Left lung (tissue), 10 donors: ENCODE measurements around the gene MAP2K6. TPM values are rescaled to one million over a fixed set of nuclear protein-coding genes. Genes with fewer than 3 reads are reported as not detected.

Source experiments
- ATAC-seq: fragments of 200-7000 bp; cut with Tn5 transposase; one replicate; pipeline ENCODE4 v1.9.1; 2020; ENCODE audit warnings: moderate library complexity
- DNase-seq, 4 donors: peaks; one replicate each; pipeline ENCODE4 v3.0.0-alpha.2; 2013 to 2020
- H3K27ac ChIP-seq, 2 donors: fragments of 200-600 bp; sonication (generic) in 1 of 2; one replicate each; pipeline versions ENCODE4 v1.5.0 to v1.8.0; 2020 to 2021
- H3K27me3 ChIP-seq, 2 donors: fragments of 200-600 bp; sonication (generic) in 1 of 2; one replicate each; pipeline versions ENCODE4 v1.5.0 to v1.8.0; 2020 to 2021
- H3K36me3 ChIP-seq, 2 donors: fragments of 200-600 bp; sonication (generic) in 1 of 2; one replicate each; pipeline versions ENCODE4 v1.5.0 to v1.8.0; 2020 to 2021
- H3K4me1 ChIP-seq, 2 donors: fragments of 200-600 bp; one replicate each; pipeline ENCODE4 v1.8.0; 2021
- H3K4me3 ChIP-seq, 2 donors: fragments of 200-600 bp; sonication (generic) in 1 of 2; one replicate each; pipeline versions ENCODE4 v1.5.0 to v1.8.0; 2020 to 2021; ENCODE audit warnings: mild to moderate bottlenecking in 1 of 2
- H3K9me3 ChIP-seq, 2 donors: fragments of 200-600 bp; sonication (generic) in 1 of 2; one replicate each; pipeline versions ENCODE4 v1.5.0 to v1.8.0; 2020 to 2021
- intact Hi-C, 2 donors: fragments of 100-400 bp; cut with DNase I; formaldehyde crosslinking; loops; one replicate each; pipeline versions ENCODE4 v1.11.2 to v1.14.2; 2022
- polyA plus RNA-seq, 6 donors: library from polyadenylated mRNA; unstranded; fragments of 120-200 nt; gene quantifications; one replicate each; pipeline ENCODE4 v1.2.1, GENCODE V29; 2013; ENCODE audit not compliant: insufficient read length in 6 of 6
- total RNA-seq, 2 donors: library from RNA; stranded (reverse); fragmentation: NEBNext Ultra II Directional; extraction: Animal tissue kit (Norgen Biotek cat#: 25700); gene quantifications; one replicate each; pipeline ENCODE4 v1.2.1, GENCODE V29; 2021
- TF ChIP-seq, protein P1 (sequence below), 2 donors: fragments of 200-600 bp; sonication (generic) in 1 of 2; IDR thresholded peaks; one replicate each; pipeline versions ENCODE4 v1.5.0 to v1.8.0; 2021; ENCODE audit warnings: antibody characterized with exemption in 2 of 2
- donor health status: DM: no; HTN: yes; CAD: no.
- donor health status: DM: no; HTN: no; CAD: no.

The MAP2K6 gene
- total and polyA plus RNA-seq, 8 donors, result 7.2 to 27.1 (median 21.1) TPM

- Histone ChIP-seq H3K9me3 (no peaks in the 10 kb centered on the region), H3K36me3 (no peaks in the 10 kb centered on the region), H3K27me3 (no peaks in the 10 kb centered on the region), H3K4me3 (no peak overlapping the region), H3K4me1 (no peaks in the 10 kb centered on the region), H3K27ac (no peak overlapping the region)
- DNase-seq (no peak), ATAC-seq (no peak)
- TF ChIP-seq, protein P1, sequence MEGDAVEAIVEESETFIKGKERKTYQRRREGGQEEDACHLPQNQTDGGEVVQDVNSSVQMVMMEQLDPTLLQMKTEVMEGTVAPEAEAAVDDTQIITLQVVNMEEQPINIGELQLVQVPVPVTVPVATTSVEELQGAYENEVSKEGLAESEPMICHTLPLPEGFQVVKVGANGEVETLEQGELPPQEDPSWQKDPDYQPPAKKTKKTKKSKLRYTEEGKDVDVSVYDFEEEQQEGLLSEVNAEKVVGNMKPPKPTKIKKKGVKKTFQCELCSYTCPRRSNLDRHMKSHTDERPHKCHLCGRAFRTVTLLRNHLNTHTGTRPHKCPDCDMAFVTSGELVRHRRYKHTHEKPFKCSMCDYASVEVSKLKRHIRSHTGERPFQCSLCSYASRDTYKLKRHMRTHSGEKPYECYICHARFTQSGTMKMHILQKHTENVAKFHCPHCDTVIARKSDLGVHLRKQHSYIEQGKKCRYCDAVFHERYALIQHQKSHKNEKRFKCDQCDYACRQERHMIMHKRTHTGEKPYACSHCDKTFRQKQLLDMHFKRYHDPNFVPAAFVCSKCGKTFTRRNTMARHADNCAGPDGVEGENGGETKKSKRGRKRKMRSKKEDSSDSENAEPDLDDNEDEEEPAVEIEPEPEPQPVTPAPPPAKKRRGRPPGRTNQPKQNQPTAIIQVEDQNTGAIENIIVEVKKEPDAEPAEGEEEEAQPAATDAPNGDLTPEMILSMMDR (IDR thresholded peaks at IDR 0.05), result no peak
- intact Hi-C loops, result no loop called here
These were observed 72.5 kb downstream of the MAP2K6 start for GRCh38 chr17:69486779-69487637.

DNA sequence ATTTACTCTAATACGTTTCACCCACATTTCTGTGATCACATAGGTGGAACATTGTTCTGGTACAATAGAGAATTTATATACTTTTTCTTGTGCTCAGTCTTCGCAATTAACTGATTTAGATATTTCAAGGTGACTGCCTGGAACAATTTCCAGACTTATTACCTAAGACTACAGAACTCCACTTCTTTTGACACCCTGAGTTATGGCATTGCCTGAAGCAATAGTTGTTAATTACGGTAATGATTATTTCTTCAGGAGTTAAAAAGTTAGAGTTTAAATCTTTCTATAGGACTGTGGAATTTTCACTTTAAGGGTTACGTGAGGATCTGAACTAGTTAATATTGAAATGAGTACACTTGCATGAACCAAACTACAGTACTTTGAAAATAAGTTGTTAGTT is 74.8 kb downstream of the MAP2K6 start:
- no peak for DNase-seq
- no peaks in the 10 kb centered on the region for H3K36me3 ChIP-seq
- no peak overlapping the region for H3K27ac ChIP-seq
- no peaks in the 10 kb centered on the region for H3K27me3 ChIP-seq
- no peak overlapping the region for H3K4me3 ChIP-seq
- no peak for ATAC-seq
- intact Hi-C loops, result no loop called here
- TF ChIP-seq, protein P1 (IDR thresholded peaks at IDR 0.05), result no peak
- H3K4me1 ChIP-seq, result no peaks in the 10 kb centered on the region
- no peaks in the 10 kb centered on the region for H3K9me3 ChIP-seq

DNA sequence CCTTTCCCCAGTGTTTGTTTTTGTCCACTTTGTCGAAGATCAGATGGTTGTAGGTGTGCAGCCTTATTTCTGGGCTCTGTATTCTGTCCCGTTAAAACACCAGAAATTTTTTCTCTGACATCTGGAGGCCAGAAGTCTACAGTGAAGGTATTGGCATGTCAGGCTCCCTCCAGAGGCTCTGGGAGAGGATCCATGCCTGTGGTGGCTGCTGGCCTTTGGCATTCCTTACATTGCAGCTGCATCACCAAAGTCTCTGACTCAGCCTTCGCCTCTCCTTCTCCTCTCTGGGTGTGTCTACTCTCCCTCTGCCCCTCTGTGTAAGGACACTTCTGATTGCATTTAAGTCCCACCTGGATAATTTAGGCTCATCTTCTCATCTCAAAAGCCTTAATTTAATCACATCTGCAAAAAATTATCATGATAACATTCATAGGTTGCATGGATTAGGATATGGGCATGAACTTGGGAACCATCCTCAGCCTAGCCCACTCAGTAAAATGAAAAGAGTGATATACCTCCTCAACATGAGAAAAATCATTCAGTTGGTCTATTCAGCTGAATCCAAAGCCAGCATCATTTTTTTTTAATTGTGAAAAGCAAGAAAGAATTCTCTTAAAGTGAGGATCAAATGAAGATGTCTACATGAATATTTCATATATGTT is 78.0 kb downstream of the MAP2K6 start:
- TF ChIP-seq, protein P1 (IDR thresholded peaks at IDR 0.05), result no peak
- Histone ChIP-seq H3K36me3 (no peaks in the 10 kb centered on the region), H3K27me3 (no peaks in the 10 kb centered on the region), H3K9me3 (no peaks in the 10 kb centered on the region), H3K27ac (no peak overlapping the region), H3K4me3 (no peak overlapping the region), H3K4me1 (no peaks in the 10 kb centered on the region)
- DNase-seq (no peak), ATAC-seq (no peak)
- intact Hi-C loops, result no loop called here

- Histone ChIP-seq H3K4me1 (peaks cover 1 to 4% of the 10 kb centered on the region in 2 donors), H3K27me3 (no peaks in the 10 kb centered on the region), H3K27ac (no peak overlapping the region), H3K36me3 (no peaks in the 10 kb centered on the region), H3K9me3 (no peaks in the 10 kb centered on the region), H3K4me3 (no peak overlapping the region)
- TF ChIP-seq, protein P1 (IDR thresholded peaks at IDR 0.05), result no peak
- no peak for DNase-seq
- no peak for ATAC-seq
- intact Hi-C loops, result no loop called here
These were observed 81.3 kb downstream of the MAP2K6 start for GRCh38 chr17:69495787-69496186.

DNA sequence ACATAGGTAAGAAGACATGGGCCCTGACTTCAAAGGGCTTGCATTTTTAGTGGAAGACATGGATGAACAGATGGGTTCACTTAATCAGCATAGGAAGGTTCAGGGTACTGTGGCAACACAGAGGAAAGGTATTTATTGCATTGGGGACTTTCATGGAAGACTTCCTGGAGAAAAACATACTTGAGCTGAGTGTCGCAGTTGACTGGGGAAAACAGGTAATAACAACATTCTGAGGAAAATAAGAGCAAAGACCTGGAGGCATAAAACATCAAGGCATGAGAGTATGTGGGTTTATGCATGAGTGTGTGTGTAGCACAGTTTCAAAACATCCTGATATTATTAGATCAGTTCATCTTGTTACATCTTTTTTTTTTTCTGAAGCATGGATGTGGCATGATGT is 82.7 kb downstream of the MAP2K6 start:
- no peaks in the 10 kb centered on the region for H3K9me3 ChIP-seq
- peaks cover 15 to 18% of the 10 kb centered on the region in 2 donors for H3K4me1 ChIP-seq
- TF ChIP-seq, protein P1 (IDR thresholded peaks at IDR 0.05), result no peak
- DNase-seq (no peak), ATAC-seq (no peak)
- intact Hi-C loops, result no loop called here
- no peaks in the 10 kb centered on the region for H3K27me3 ChIP-seq
- H3K4me3 ChIP-seq, result no peak overlapping the region
- H3K27ac ChIP-seq, result no peak overlapping the region
- no peaks in the 10 kb centered on the region for H3K36me3 ChIP-seq
